SK-N-SH treated with all-trans-retinoic acid at 6 μM for 48 hours (cell line): ENCODE results near the gene MFN2.
A peak's percentile ranks its signal among the peaks of the same experiment; 100 is the strongest.
"Not testable (repeated sequence)": the region's sequence is repeated elsewhere in the genome, so short reads cannot be mapped to it uniquely, and the experiment has no call there.

Experiments
- ATAC-seq: fragments of 200-7000 bp; cut with Tn5 transposase; 3 replicates; pipeline ENCODE4 v1.9.1; 2020; ENCODE audit warnings: mild to moderate bottlenecking, moderate library complexity
- BACH2 ChIP-seq: fragments of 250-450 bp; sonication (Bioruptor Pico); IDR thresholded peaks from 2 replicates; pipeline ENCODE4 v1.9.0; 2021; ENCODE audit warnings: mild to moderate bottlenecking, borderline replicate concordance
- CREB5 ChIP-seq: fragments of 250-450 bp; sonication (Bioruptor Pico); IDR thresholded peaks from 2 replicates; pipeline ENCODE4 v1.5.1; 2020; ENCODE audit warnings: low read depth, mild to moderate bottlenecking, moderate library complexity
- ESRRG ChIP-seq: fragments of 250-450 bp; sonication (Bioruptor Pico); IDR thresholded peaks from 2 replicates; pipeline ENCODE4 v1.6.1; 2021; ENCODE audit warnings: mild to moderate bottlenecking
- OSR1 ChIP-seq: fragments of 250-450 bp; sonication (Bioruptor Pico); IDR thresholded peaks from 2 replicates; pipeline ENCODE4 v1.8.0; 2022; ENCODE audit warnings: moderate library complexity, mild to moderate bottlenecking, inconsistent platforms
- PATZ1 ChIP-seq: fragments of 250-450 bp; sonication (Bioruptor Pico); IDR thresholded peaks from 2 replicates; pipeline ENCODE4 v1.8.0; 2020; ENCODE audit warnings: mild to moderate bottlenecking, moderate library complexity, borderline replicate concordance
- POU6F1 ChIP-seq: fragments of 250-450 bp; sonication (Bioruptor Pico); IDR thresholded peaks from 2 replicates; pipeline ENCODE4 v1.8.0; 2021; ENCODE audit warnings: low read depth, mild to moderate bottlenecking, moderate library complexity, borderline replicate concordance
- SNAI2 ChIP-seq: fragments of 250-450 bp; sonication (Bioruptor Pico); IDR thresholded peaks from 2 replicates; pipeline ENCODE4 v1.5.0; 2020; ENCODE audit warnings: mild to moderate bottlenecking, moderate library complexity
- TOX ChIP-seq: fragments of 250-450 bp; sonication (Bioruptor Pico); IDR thresholded peaks from 2 replicates; pipeline ENCODE4 v1.8.0; 2021; ENCODE audit warnings: mild to moderate bottlenecking, moderate library complexity, borderline replicate concordance
- TSHZ2 ChIP-seq: fragments of 250-450 bp; sonication (Bioruptor Pico); IDR thresholded peaks from 2 replicates; pipeline ENCODE4 v1.5.0; 2020; ENCODE audit warnings: mild to moderate bottlenecking, moderate library complexity
- ZC3H10 ChIP-seq: fragments of 250-450 bp; sonication (Bioruptor Pico); IDR thresholded peaks from 2 replicates; pipeline ENCODE4 v1.5.1; 2021; ENCODE audit warnings: mild to moderate bottlenecking, moderate library complexity
- ZFP3 ChIP-seq: fragments of 250-450 bp; sonication (Bioruptor Pico); IDR thresholded peaks from 2 replicates; pipeline ENCODE4 v1.5.0; 2020; ENCODE audit warnings: mild to moderate bottlenecking, moderate library complexity
- ZFP30 ChIP-seq: fragments of 450-650 bp; formaldehyde crosslinking; IDR thresholded peaks from 2 replicates; pipeline ENCODE4 v1.5.0; 2022; ENCODE audit warnings: mild to moderate bottlenecking, moderate library complexity
- ZNF565 ChIP-seq: fragments of 450-650 bp; formaldehyde crosslinking; conservative IDR thresholded peaks from 2 replicates; pipeline ENCODE4 v1.5.0; 2020; ENCODE audit warnings: low read depth, mild to moderate bottlenecking, moderate library complexity
- ZNF70 ChIP-seq: fragments of 450-650 bp; formaldehyde crosslinking; IDR thresholded peaks from 2 replicates; pipeline ENCODE4 v1.5.0; 2020; ENCODE audit warnings: mild to moderate bottlenecking, moderate library complexity
- ZNF8 ChIP-seq: fragments of 450-650 bp; formaldehyde crosslinking; IDR thresholded peaks from 2 replicates; pipeline ENCODE4 v1.5.0; 2020; ENCODE audit warnings: mild to moderate bottlenecking, moderate library complexity

The MFN2 gene

GRCh38 chr1:12038356-12039163 lies 58.3 kb downstream of the MFN2 start:
- no peak for ATAC-seq

GRCh38 chr1:12039164-12039525 lies 58.9 kb downstream of the MFN2 start:
- ATAC-seq: no peak
- TF ChIP-seq ZNF565 (no peak), CREB5 (CRISPR knock-in tag) (no peak), ZFP30 (no peak), ZC3H10 (CRISPR knock-in tag) (no peak), ESRRG (CRISPR knock-in tag) (no peak), ZNF8 (CRISPR knock-in tag) (no peak), ZFP3 (CRISPR knock-in tag) (no peak), PATZ1 (CRISPR knock-in tag) (no peak), TSHZ2 (CRISPR knock-in tag) (no peak)

More at GRCh38 chr1:12038356-12039163, 58.3 kb downstream of the MFN2 start:
- no peak for TF ChIP-seq ZC3H10 (CRISPR knock-in tag)
- TF ChIP-seq OSR1 (CRISPR knock-in tag): no peak
- TF ChIP-seq BACH2: no peak
- no peak for TF ChIP-seq TSHZ2 (CRISPR knock-in tag)
- TF ChIP-seq ZFP30: no peak
- TF ChIP-seq POU6F1: no peak
- TF ChIP-seq ZNF70 (CRISPR knock-in tag): no peak

- ATAC-seq: not testable (repeated sequence)
Observed at GRCh38 chr1:12039824-12040456, 59.7 kb downstream of the MFN2 start.

- ATAC-seq: peak; percentile 91
- no peak for TF ChIP-seq ZNF8 (CRISPR knock-in tag)
- TF ChIP-seq OSR1 (CRISPR knock-in tag): no peak
- no peak for TF ChIP-seq ZFP30
- TF ChIP-seq BACH2: no peak
- no peak for TF ChIP-seq SNAI2
- no peak for TF ChIP-seq TOX (CRISPR knock-in tag)
Observed at GRCh38 chr1:12040457-12041051, 60.3 kb downstream of the MFN2 start.

- ATAC-seq: not testable (repeated sequence)
Observed at GRCh38 chr1:12044187-12044877, 64.1 kb downstream of the MFN2 start.
